Urinary bladder (tissue), 4 donors: ENCODE measurements around the gene PDLIM5. TPM values are rescaled to one million over a fixed set of nuclear protein-coding genes. Genes with fewer than 3 reads are reported as not detected.
A peak's percentile ranks its signal among the peaks of the same experiment; 100 is the strongest.
"Not testable (repeated sequence)": the region's sequence is repeated elsewhere in the genome, so short reads cannot be mapped to it uniquely, and the experiment has no call there.

Experiments
- DNase-seq: peaks from one replicate; pipeline ENCODE4 v3.0.0-alpha.2; 2015; ENCODE audit errors: extremely low spot score
- H3K27ac ChIP-seq: one replicate; pipeline ENCODE4 v1.5.1; 2013; ENCODE audit warnings: low read depth, mild to moderate bottlenecking, moderate library complexity
- H3K36me3 ChIP-seq: one replicate; pipeline ENCODE4 v1.6.1; 2013; ENCODE audit warnings: mild to moderate bottlenecking, moderate library complexity; ENCODE audit not compliant: insufficient read depth
- H3K4me1 ChIP-seq: one replicate; pipeline ENCODE4 v1.6.1; 2013; ENCODE audit warnings: mild to moderate bottlenecking, moderate library complexity; ENCODE audit not compliant: insufficient read depth
- H3K4me3 ChIP-seq: one replicate; pipeline ENCODE4 v1.5.1; 2013; ENCODE audit warnings: low read depth, low read length
- WGBS: extraction: QIAGEN DNeasy Blood & Tissue Kit; methylation state at CpG from one replicate; pipeline ENCODE4 v1.1.7; 2013; 5-methylcytosine and 5-hydroxymethylcytosine counted together
- polyA plus RNA-seq: library from polyadenylated mRNA; stranded (reverse); fragments of 200-250 nt; gene quantifications from one replicate; pipeline ENCODE4 v1.2.3, GENCODE V29; 2013
- total RNA-seq: library from RNA; depleted of rRNA; stranded (reverse); fragments of >200 nt; gene quantifications from one replicate; pipeline ENCODE4 v1.2.3, GENCODE V29; 2014
- donor health status: healthy with polysubstance abuse.
- donor health status: healthy.

Gene PDLIM5
- total and polyA plus RNA-seq, 2 donors, result 60.8 to 243 TPM

- Histone ChIP-seq H3K27ac (no peak overlapping the region), H3K4me3 (no peak overlapping the region), H3K4me1 (no peaks in the 10 kb centered on the region), H3K36me3 (no peaks in the 10 kb centered on the region)
- 63% methylated on average over 3 of the region's 3 CpGs for WGBS
- DNase-seq, result no peak
Observed at GRCh38 chr4:94536649-94537469, 85.1 kb downstream of the PDLIM5 start.

- no peak for DNase-seq
- no peak overlapping the region for H3K4me3 ChIP-seq
- no peaks in the 10 kb centered on the region for H3K36me3 ChIP-seq
- H3K4me1 ChIP-seq, result no peaks in the 10 kb centered on the region
- 76% methylated on average over 3 of the region's 3 CpGs for WGBS
- no peak overlapping the region for H3K27ac ChIP-seq
Observed at GRCh38 chr4:94537921-94538628, 86.3 kb downstream of the PDLIM5 start.

- DNase-seq, result no peak
- H3K27ac ChIP-seq, result no peak overlapping the region
- WGBS, result 87% methylated on average over 1 of the region's 1 CpG
Observed at GRCh38 chr4:94540476-94540875, 88.7 kb downstream of the PDLIM5 start.

DNA sequence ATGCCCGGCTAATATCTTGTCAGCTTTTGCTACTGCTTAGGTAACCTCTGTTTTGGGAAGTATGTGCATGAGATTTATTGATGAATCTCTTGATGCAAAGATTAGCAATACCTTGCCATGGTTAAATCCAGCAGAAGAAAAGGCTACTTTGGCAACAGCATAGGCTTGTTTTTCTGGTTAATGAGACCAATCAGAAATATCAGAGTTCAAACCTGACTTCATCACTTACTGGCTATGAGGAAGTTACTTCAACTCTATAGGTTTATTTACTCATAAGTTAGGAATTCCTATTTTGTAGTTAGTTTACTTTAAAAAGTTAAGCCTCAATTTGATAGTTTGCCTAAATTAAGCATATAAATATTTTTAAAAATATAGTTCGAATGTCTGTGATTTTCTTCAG lies 93.1 kb downstream of the PDLIM5 start:
- no peak for DNase-seq

More at GRCh38 chr4:94540476-94540875, 88.7 kb downstream of the PDLIM5 start:
- no peak overlapping the region for H3K4me3 ChIP-seq
- peaks cover 2% of the 10 kb centered on the region for H3K4me1 ChIP-seq
- H3K36me3 ChIP-seq, result no peaks in the 10 kb centered on the region

GRCh38 chr4:94545296-94545695 lies 93.6 kb downstream of the PDLIM5 start:
- no peaks in the 10 kb centered on the region for H3K36me3 ChIP-seq
- DNase-seq, result no peak
- WGBS, result 48% methylated on average over 2 of the region's 2 CpGs
- no peak overlapping the region for H3K27ac ChIP-seq
- H3K4me1 ChIP-seq, result peaks cover 2% of the 10 kb centered on the region
- no peak overlapping the region for H3K4me3 ChIP-seq

More for the DNA sequence above, 93.1 kb downstream of the PDLIM5 start:
- WGBS, result 54% methylated on average over 2 of the region's 2 CpGs
- no peaks in the 10 kb centered on the region for H3K36me3 ChIP-seq
- H3K27ac ChIP-seq, result no peak overlapping the region
- H3K4me1 ChIP-seq, result peaks cover 2% of the 10 kb centered on the region
- no peak overlapping the region for H3K4me3 ChIP-seq

GRCh38 chr4:94546949-94547348 lies 95.2 kb downstream of the PDLIM5 start:
- Histone ChIP-seq H3K4me3 (no peak overlapping the region), H3K36me3 (no peaks in the 10 kb centered on the region), H3K4me1 (peaks cover 2% of the 10 kb centered on the region), H3K27ac (no peak overlapping the region)
- WGBS, result 97% methylated on average over 3 of the region's 3 CpGs
- no peak for DNase-seq

- DNase-seq, result no peak
- Histone ChIP-seq H3K36me3 (no peaks in the 10 kb centered on the region), H3K4me3 (no peak overlapping the region), H3K4me1 (peaks cover 2% of the 10 kb centered on the region), H3K27ac (peak overlapping the region; percentile 50)
- WGBS, result 8% methylated on average over 1 of the region's 1 CpG
Observed at GRCh38 chr4:94548571-94548970, 96.8 kb downstream of the PDLIM5 start.

DNA sequence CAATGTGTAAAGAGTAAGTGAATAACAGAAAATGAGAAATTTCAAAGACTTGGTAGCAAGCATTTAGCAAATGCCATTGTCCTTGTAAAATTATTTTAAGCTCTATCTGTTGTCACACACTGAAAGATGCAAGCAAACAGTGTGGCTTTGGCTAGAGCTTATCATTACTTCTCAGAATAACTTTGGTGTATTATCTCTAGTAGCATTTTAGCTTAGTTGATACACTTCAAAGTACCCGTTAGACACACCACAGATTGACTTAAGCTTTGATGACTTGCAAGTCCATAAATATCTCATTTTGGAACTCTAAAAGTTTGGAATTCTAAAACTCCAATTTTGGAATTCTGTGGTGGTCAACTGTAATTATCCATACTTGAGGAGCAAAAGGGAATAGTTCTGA lies 98.6 kb downstream of the PDLIM5 start:
- Histone ChIP-seq H3K27ac (no peak overlapping the region), H3K4me3 (no peak overlapping the region), H3K36me3 (no peaks in the 10 kb centered on the region), H3K4me1 (peaks cover under 1% of the 10 kb centered on the region)
- WGBS, result 38% methylated on average over 1 of the region's 1 CpG
- DNase-seq, result no peak

- Histone ChIP-seq H3K4me3 (no peak overlapping the region), H3K4me1 (no peaks in the 10 kb centered on the region), H3K27ac (no peak overlapping the region), H3K36me3 (no peaks in the 10 kb centered on the region)
- DNase-seq, result no peak
- 96% methylated on average over 1 of the region's 1 CpG for WGBS
Observed at GRCh38 chr4:94550851-94551250, 99.1 kb downstream of the PDLIM5 start.

DNA sequence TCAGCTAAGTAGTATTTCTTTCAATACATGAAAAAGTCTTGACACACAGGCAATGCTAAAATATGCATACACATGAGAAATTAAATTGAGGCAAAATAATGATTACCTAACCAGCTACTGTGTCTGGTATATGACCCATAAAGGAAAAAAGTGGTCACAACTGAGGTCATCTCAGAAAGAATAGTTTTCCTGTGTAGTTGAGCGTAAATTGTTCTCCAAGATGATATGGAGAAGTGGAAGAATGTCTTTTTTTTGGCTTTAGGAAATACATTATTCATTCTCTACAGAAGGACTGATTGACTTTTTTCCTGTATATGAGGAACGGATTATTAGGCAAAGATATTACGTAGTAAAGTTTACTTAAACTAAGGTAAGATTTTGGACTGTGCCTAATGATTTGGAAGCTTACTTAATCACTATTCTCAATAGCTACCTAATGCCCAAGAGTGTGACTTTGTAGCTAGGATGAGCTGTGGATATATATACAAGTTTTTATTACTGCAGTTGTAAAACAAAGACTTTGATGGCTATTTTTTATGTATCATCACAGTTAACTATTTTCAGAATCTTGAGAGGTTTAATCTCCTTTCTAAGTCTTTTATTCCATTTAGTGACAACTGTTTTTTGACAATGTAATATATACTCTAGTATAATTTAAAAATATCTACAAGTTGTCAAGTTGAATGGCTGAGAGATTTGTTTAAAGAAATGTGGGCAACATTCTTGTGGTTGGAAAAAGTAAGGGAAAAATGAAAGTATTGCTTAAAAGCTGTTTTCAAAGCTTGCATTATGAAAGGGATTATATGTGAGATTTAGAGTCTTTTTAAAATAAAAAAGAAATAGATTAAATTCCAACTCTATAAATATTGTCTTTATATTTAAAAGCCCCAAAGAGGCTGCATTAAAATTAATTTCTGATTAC lies 100.2 kb downstream of the PDLIM5 start:
- H3K4me3 ChIP-seq, result no peak overlapping the region
- H3K4me1 ChIP-seq, result no peaks in the 10 kb centered on the region
- WGBS, result 79% methylated on average over 3 of the region's 3 CpGs
- no peak for DNase-seq
- H3K27ac ChIP-seq, result no peak overlapping the region
- no peaks in the 10 kb centered on the region for H3K36me3 ChIP-seq

DNA sequence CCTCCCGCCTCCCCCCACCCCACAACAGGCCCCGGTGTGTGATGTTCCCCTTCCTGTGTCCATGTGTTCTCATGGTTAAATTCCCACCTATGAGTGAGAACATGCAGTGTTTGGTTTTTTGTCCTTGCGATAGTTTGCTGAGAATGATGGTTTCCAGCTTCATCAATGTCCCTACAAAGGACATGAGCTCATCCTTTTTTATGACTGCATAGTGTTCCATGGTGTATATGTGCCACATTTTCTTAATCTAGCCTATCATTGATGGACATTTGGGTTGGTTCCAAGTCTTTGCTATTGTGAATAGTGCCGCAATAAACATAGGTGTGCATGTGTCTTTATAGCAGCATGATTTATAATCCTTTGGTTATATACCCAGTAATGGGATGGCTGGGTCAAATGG lies 104.3 kb downstream of the PDLIM5 start:
- WGBS, result 98% methylated on average over 4 of the region's 4 CpGs
- H3K4me3 ChIP-seq, result not testable (repeated sequence)

GRCh38 chr4:94557632-94558031 lies 105.9 kb downstream of the PDLIM5 start:
- not testable (repeated sequence) for H3K36me3 ChIP-seq, H3K4me1 ChIP-seq, H3K27ac ChIP-seq, DNase-seq, H3K4me3 ChIP-seq
- WGBS, result 86% methylated on average over 1 of the region's 1 CpG

More for the DNA sequence above, 104.3 kb downstream of the PDLIM5 start:
- DNase-seq, H3K27ac ChIP-seq, H3K4me1 ChIP-seq, H3K36me3 ChIP-seq: not testable (repeated sequence)

DNA sequence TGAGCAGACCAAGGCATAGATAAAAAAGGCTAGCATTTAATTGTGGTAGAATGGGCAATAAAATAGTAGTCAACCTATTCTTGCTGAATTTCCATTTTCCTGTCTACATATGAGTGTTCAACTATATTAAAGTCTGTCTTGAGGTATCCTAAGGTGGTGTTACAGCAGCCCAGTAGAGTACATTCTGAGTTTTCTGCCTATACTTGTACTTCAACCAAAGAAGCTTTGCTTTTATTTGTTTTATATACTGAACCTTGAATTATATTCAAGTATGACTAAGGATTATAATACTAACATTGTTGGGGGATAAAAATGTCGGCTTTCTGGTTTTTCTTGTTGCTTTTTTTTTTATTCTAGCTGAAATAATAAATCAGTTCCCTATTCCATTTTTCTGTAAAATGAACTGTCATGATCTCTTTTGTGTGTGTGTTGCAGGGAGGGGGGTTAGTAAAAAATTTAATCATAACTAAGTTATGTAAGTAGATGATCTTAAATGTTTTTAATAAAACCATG lies 106.7 kb downstream of the PDLIM5 start:
- no peaks in the 10 kb centered on the region for H3K36me3 ChIP-seq

More for the DNA sequence above, 106.7 kb downstream of the PDLIM5 start:
- H3K27ac ChIP-seq, result no peak overlapping the region
- H3K4me1 ChIP-seq, result no peaks in the 10 kb centered on the region
- WGBS, result 71% methylated on average over 1 of the region's 1 CpG
- H3K4me3 ChIP-seq, result no peak overlapping the region
- DNase-seq, result no peak
